SK-N-SH treated with all-trans-retinoic acid at 6 μM for 48 hours (cell line): ENCODE data around the gene CBFB.

Source experiments
- ARNTL ChIP-seq: fragments of 450-650 bp; formaldehyde crosslinking; IDR thresholded peaks from 2 replicates; pipeline ENCODE4 v1.5.0; 2020; ENCODE audit warnings: low read depth, mild to moderate bottlenecking, moderate library complexity, borderline replicate concordance
- BACH2 ChIP-seq: fragments of 250-450 bp; sonication (Bioruptor Pico); IDR thresholded peaks from 2 replicates; pipeline ENCODE4 v1.9.0; 2021; ENCODE audit warnings: mild to moderate bottlenecking, borderline replicate concordance
- CREB5 ChIP-seq: fragments of 250-450 bp; sonication (Bioruptor Pico); IDR thresholded peaks from 2 replicates; pipeline ENCODE4 v1.5.1; 2020; ENCODE audit warnings: low read depth, mild to moderate bottlenecking, moderate library complexity
- GLIS3 ChIP-seq: fragments of 250-450 bp; sonication (Bioruptor Pico); IDR thresholded peaks from 2 replicates; pipeline ENCODE4 v1.5.0; 2020; ENCODE audit warnings: mild to moderate bottlenecking, moderate library complexity
- PPARA ChIP-seq: fragments of 250-450 bp; sonication (Bioruptor Pico); IDR thresholded peaks from 2 replicates; pipeline ENCODE4 v1.5.0; 2020; ENCODE audit warnings: mild to moderate bottlenecking, borderline replicate concordance
- TOX ChIP-seq: fragments of 250-450 bp; sonication (Bioruptor Pico); IDR thresholded peaks from 2 replicates; pipeline ENCODE4 v1.8.0; 2021; ENCODE audit warnings: mild to moderate bottlenecking, moderate library complexity, borderline replicate concordance
- ZNF565 ChIP-seq: fragments of 450-650 bp; formaldehyde crosslinking; conservative IDR thresholded peaks from 2 replicates; pipeline ENCODE4 v1.5.0; 2020; ENCODE audit warnings: low read depth, mild to moderate bottlenecking, moderate library complexity
- ZNF8 ChIP-seq: fragments of 450-650 bp; formaldehyde crosslinking; IDR thresholded peaks from 2 replicates; pipeline ENCODE4 v1.5.0; 2020; ENCODE audit warnings: mild to moderate bottlenecking, moderate library complexity

- TF ChIP-seq PPARA (CRISPR knock-in tag) (no peak), GLIS3 (CRISPR knock-in tag) (no peak), ZNF8 (CRISPR knock-in tag) (no peak), ZNF565 (no peak), ARNTL (CRISPR knock-in tag) (no peak), BACH2 (no peak), CREB5 (CRISPR knock-in tag) (no peak), TOX (CRISPR knock-in tag) (no peak)
Measured at GRCh38 chr16:67115639-67116038, 86.7 kb downstream of the CBFB start.
